ENCODE measurements around the gene ANKDD1A.

DNA sequence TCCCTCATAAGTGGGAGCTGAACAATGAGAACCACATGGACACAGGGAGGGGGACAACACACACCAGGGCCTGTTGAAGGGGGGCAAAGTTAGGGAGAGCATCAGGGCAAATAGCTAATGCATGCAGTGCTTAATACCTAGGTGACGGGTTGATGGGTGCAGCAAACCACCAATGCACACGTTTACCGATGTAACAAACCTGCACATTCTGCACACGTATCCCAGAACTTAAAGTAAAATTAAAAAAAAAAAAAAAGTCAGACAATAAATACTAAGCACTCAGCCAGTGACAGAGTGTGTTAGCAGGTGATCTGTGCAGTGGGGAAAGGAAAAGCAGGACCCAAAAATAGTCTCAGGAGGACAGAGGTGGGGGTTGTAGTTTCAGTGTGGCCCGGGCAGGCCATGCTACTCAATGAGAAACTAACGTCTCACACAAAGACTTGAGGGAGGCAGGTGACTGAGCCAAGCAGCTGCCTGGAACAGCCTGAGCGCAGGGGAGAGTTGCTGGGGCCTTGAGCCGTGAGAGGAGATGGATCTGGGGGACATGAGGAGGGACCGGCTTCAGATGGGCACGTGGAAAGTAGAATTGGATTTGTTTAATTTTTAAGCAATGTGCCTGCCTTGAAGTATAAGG lies 18.4 kb downstream of the ANKDD1A start:
- no peak for TF ChIP-seq EZH2 (IDR thresholded peaks at IDR 0.05; ENCODE audit: borderline replicate concordance, low read depth, low read length, poor library complexity, severe bottlenecking)
- TF ChIP-seq CTCF (conservative IDR thresholded peaks at IDR 0.05; ENCODE audit: low read depth, low read length): no peak
